H1 (cell line): ENCODE measurements around the gene PPP4R3A. TPM values are rescaled to one million over a fixed set of nuclear protein-coding genes. Genes with fewer than 3 reads are reported as not detected.

Experiments
- CTCF ChIP-seq, 3 experiments: IDR thresholded peaks; 1 replicate in 2 of 3; 2 replicates in 1 of 3; pipeline versions ENCODE4 v1.5.1 to v1.6.1; 2011; ENCODE audit warnings: low read length in 3 of 3, mild to moderate bottlenecking in 3 of 3, inconsistent platforms in 2 of 3, low read depth in 1 of 3, moderate library complexity in 1 of 3; ENCODE audit not compliant: insufficient read depth in 1 of 3; ENCODE audit errors: control extremely low read depth in 1 of 3
- KDM4A ChIP-seq: IDR thresholded peaks from one replicate; pipeline ENCODE4 v1.7.1; 2012; ENCODE audit warnings: low read depth, mild to moderate bottlenecking, moderate library complexity, low read length, inconsistent platforms; ENCODE audit not compliant: severe bottlenecking
- POLR2A ChIP-seq, 2 experiments: IDR thresholded peaks; 1 replicate in 1 of 2; 2 replicates in 1 of 2; pipeline ENCODE4 v1.6.1; 2011; ENCODE audit warnings: low read depth in 2 of 2, low read length in 2 of 2, mild to moderate bottlenecking in 2 of 2; ENCODE audit errors: control extremely low read depth in 1 of 2
- RBBP5 ChIP-seq: IDR thresholded peaks from 2 replicates; pipeline ENCODE4 v1.7.1; 2012; ENCODE audit warnings: low read depth, mild to moderate bottlenecking, inconsistent platforms, low read length, moderate library complexity, borderline replicate concordance
- RXRA ChIP-seq: IDR thresholded peaks from 2 replicates; pipeline ENCODE4 v1.6.1; 2011; ENCODE audit warnings: low read depth, mild to moderate bottlenecking, low read length, moderate library complexity; ENCODE audit not compliant: insufficient read depth
- SIN3A ChIP-seq, 2 experiments: IDR thresholded peaks in 1 of 2; conservative IDR thresholded peaks in 1 of 2; 2 replicates each; pipeline ENCODE4 v1.6.1; 2011 to 2012; ENCODE audit warnings: low read length in 2 of 2, improper control_type of control experiment in 1 of 2, low read depth in 1 of 2, mild to moderate bottlenecking in 1 of 2
- SP1 ChIP-seq: IDR thresholded peaks from 2 replicates; pipeline ENCODE4 v1.6.1; 2011; ENCODE audit warnings: low read depth, low read length
- USF2 ChIP-seq: IDR thresholded peaks from 2 replicates; pipeline ENCODE4 v1.6.1; 2011; ENCODE audit warnings: low read length, improper control_type of control experiment
- polyA plus RNA-seq, 7 experiments: library from polyadenylated mRNA; depleted of rRNA in 3 of 7; stranded (reverse) in 5 of 7; unstranded in 2 of 7; fragments of >200 nt in 5 of 7; fragments of 200-250 nt in 2 of 7; gene quantifications; 1 replicate in 5 of 7; 2 replicates in 1 of 7; 4 replicates in 1 of 7; pipeline versions ENCODE4 v1.2.1 to v1.2.3, GENCODE V29; 2011 to 2013; ENCODE audit warnings: missing spikeins in 2 of 7, mixed read lengths in 2 of 7
- total RNA-seq: library from RNA; stranded (reverse); fragmentation: NEBNext Ultra II Directional; extraction: Animal tissue kit (Norgen Biotek cat#: 25700); gene quantifications from 2 replicates; pipeline ENCODE4 v1.2.1, GENCODE V29; 2021

PPP4R3A gene
- total and polyA plus RNA-seq, 2 of the 8 experiments (the other 6 are each of a cell fraction or from before 2014, with no cell fraction given), result 31.7 to 122 TPM

GRCh38 chr14:91417120-91417982 is 92.8 kb downstream of the PPP4R3A start, which contains the start of gene CCDC88C (continued):
- peak in 1 of 3 experiments; percentile 22; a peak in 1 of 4 replicates for TF ChIP-seq CTCF (IDR thresholded peaks at IDR 0.05; ENCODE audit: control extremely low read depth in 1 of 3, insufficient read depth in 1 of 3, low read depth in 1 of 3, low read length in 3 of 3)
- peak; percentile 87 for TF ChIP-seq KDM4A
- TF ChIP-seq RXRA, result no peak
- TF ChIP-seq SIN3A (conservative IDR thresholded peaks at IDR 0.05 in 1 of 2, IDR thresholded peaks at IDR 0.05 in 1 of 2; ENCODE audit: low read depth in 1 of 2, low read length in 2 of 2), result no peak; a peak in 1 of 4 replicates
- 0 out of 2 replicates have a peak, but pooled peaks have one; percentile 15 for TF ChIP-seq RBBP5
- 0 out of 2 replicates have a peak, but pooled peaks have one; percentile 7 for TF ChIP-seq SP1
- peak in 1 of 2 experiments; percentile 52; a peak in 1 of 3 replicates for TF ChIP-seq POLR2A (IDR thresholded peaks at IDR 0.05; ENCODE audit: control extremely low read depth in 1 of 2, low read depth in 2 of 2, low read length in 2 of 2)
- TF ChIP-seq USF2, result no peak
